ACHN (cell line): ENCODE measurements around the gene GLA.

Experiments
- DNase-seq: peaks from one replicate; pipeline ENCODE4 v3.0.0-alpha.2; 2015
- in situ Hi-C: cut with HindIII; loops from 2 replicates; pipeline ENCODE4 v1.10.0; 2017; ENCODE audit warnings: low sequenced_read_pairs, low pct_ligation_motif_present, low pct_unique_long_range_greater_than_20kb

The GLA gene

GRCh38 chrX:101407748-101408531 is at the start of gene GLA, which contains the start of gene HNRNPH2:
TSS of gene GLA (minus strand) at chrX:101407925. CDS start at chrX:101407903, 22 bp downstream.
TSS of gene HNRNPH2 (plus strand) at chrX:101408222. CDS start at chrX:101411989, 3,767 bp downstream.
- in situ Hi-C loops, result no loop called here

GRCh38 chrX:101452056-101452455 is 44.3 kb upstream of the GLA start:
- no peak for DNase-seq
- in situ Hi-C loops, result no loop called here

More at GRCh38 chrX:101407748-101408531, at the start of gene GLA, which contains the start of gene HNRNPH2:
- peak; percentile 94 for DNase-seq

- in situ Hi-C loops, result no loop called here
- DNase-seq, result no peak
Observed at GRCh38 chrX:101450961-101451360, 43.2 kb upstream of the GLA start.

- DNase-seq, result no peak
- in situ Hi-C loops, result no loop called here
Observed at GRCh38 chrX:101450085-101450484, 42.4 kb upstream of the GLA start.

GRCh38 chrX:101449279-101449678 is 41.6 kb upstream of the GLA start:
- in situ Hi-C loops, result no loop called here
- DNase-seq, result no peak

- no peak for DNase-seq
- in situ Hi-C loops, result no loop called here
Observed at GRCh38 chrX:101442085-101442484, 34.4 kb upstream of the GLA start.

GRCh38 chrX:101430457-101431078 is 22.8 kb upstream of the GLA start:
- DNase-seq, result peak; percentile 16
- in situ Hi-C loops, result no loop called here

- no peak for DNase-seq
- in situ Hi-C loops, result no loop called here
Observed at GRCh38 chrX:101429934-101430333, 22.2 kb upstream of the GLA start.

- no peak for DNase-seq
- in situ Hi-C loops, result no loop called here
Observed at GRCh38 chrX:101427954-101428353, 20.2 kb upstream of the GLA start.

GRCh38 chrX:101419489-101419888 is 11.8 kb upstream of the GLA start:
- in situ Hi-C loops, result no loop called here
- DNase-seq, result no peak

- peak; percentile 40 for DNase-seq
- in situ Hi-C loops, result no loop called here
Observed at GRCh38 chrX:101417981-101418841, 10.5 kb upstream of the GLA start.

GRCh38 chrX:101417190-101417589 is 9.5 kb upstream of the GLA start:
- in situ Hi-C loops, result no loop called here
- no peak for DNase-seq

- DNase-seq, result no peak
- in situ Hi-C loops, result no loop called here
Observed at GRCh38 chrX:101416691-101417090, 9.0 kb upstream of the GLA start.

GRCh38 chrX:101415180-101416145 is 7.7 kb upstream of the GLA start:
- in situ Hi-C loops, result no loop called here
- peak; percentile 51 for DNase-seq

GRCh38 chrX:101411984-101412383 is 4.3 kb upstream of the GLA start:
- in situ Hi-C loops, result no loop called here

GRCh38 chrX:101410461-101410860 is 2.7 kb upstream of the GLA start:
- no peak for DNase-seq
- in situ Hi-C loops, result no loop called here

More at GRCh38 chrX:101411984-101412383, 4.3 kb upstream of the GLA start:
- DNase-seq, result no peak

- DNase-seq, result no peak
- in situ Hi-C loops, result no loop called here
Observed at GRCh38 chrX:101409043-101409442, 1.3 kb upstream of the GLA start.

- in situ Hi-C loops, result no loop called here
- no peak for DNase-seq
Observed at GRCh38 chrX:101408532-101408841, 762 bp upstream of the GLA start.
